GM18526 (cell line): ENCODE data around the gene KLHL25.

Experiments used
- POLR2A ChIP-seq: IDR thresholded peaks from 3 replicates; pipeline ENCODE4 v1.6.1; 2011; ENCODE audit not compliant: insufficient read length; ENCODE audit errors: extremely low read depth

KLHL25 gene

GRCh38 chr15:85770096-85771041 is 24.4 kb downstream of the KLHL25 start:
- TF ChIP-seq POLR2A = no peak

GRCh38 chr15:85769182-85769900 is 25.4 kb downstream of the KLHL25 start:
- TF ChIP-seq POLR2A = no peak

GRCh38 chr15:85768595-85769168 is 26.0 kb downstream of the KLHL25 start:
- TF ChIP-seq POLR2A = no peak

- TF ChIP-seq POLR2A = no peak
Observed at GRCh38 chr15:85767785-85768529, 26.8 kb downstream of the KLHL25 start.

- TF ChIP-seq POLR2A = no peak
Observed at GRCh38 chr15:85766001-85766831, 28.5 kb downstream of the KLHL25 start.

GRCh38 chr15:85764649-85765277 is 30.0 kb downstream of the KLHL25 start:
- TF ChIP-seq POLR2A = no peak

- TF ChIP-seq POLR2A = no peak
Observed at GRCh38 chr15:85763673-85764633, 30.8 kb downstream of the KLHL25 start.

- no peak for TF ChIP-seq POLR2A
Observed at GRCh38 chr15:85763157-85763556, 31.6 kb downstream of the KLHL25 start.

- no peak for TF ChIP-seq POLR2A
Observed at GRCh38 chr15:85762756-85763127, 32.0 kb downstream of the KLHL25 start.

GRCh38 chr15:85762039-85762755 is 32.5 kb downstream of the KLHL25 start:
- no peak for TF ChIP-seq POLR2A

- no peak for TF ChIP-seq POLR2A
Observed at GRCh38 chr15:85761635-85762034, 33.1 kb downstream of the KLHL25 start.
